Chondrocyte (in vitro differentiated cells): ENCODE data around the gene ZXDB. TPM values are rescaled to one million over a fixed set of nuclear protein-coding genes. Genes with fewer than 3 reads are reported as not detected.
"Not testable (repeated sequence)": the region's sequence is repeated elsewhere in the genome, so short reads cannot be mapped to it uniquely, and the experiment has no call there.

ENCODE experiments used
- DNase-seq: peaks from one replicate; pipeline ENCODE4 v3.0.0; 2021; ENCODE audit warnings: mixed read lengths, low spot score
- H3K27ac Mint-ChIP-seq: one replicate; pipeline ENCODE4 v1.8.0; 2021; ENCODE audit warnings: mild to moderate bottlenecking, moderate library complexity, mixed read lengths; ENCODE audit not compliant: unreplicated experiment
- H3K27me3 Mint-ChIP-seq: 2 replicates; pipeline ENCODE4 v1.8.0; 2021; ENCODE audit warnings: low read depth, mixed read lengths
- H3K36me3 Mint-ChIP-seq: 2 replicates; pipeline ENCODE4 v1.8.0; 2021; ENCODE audit warnings: low read depth, mixed read lengths
- H3K4me1 Mint-ChIP-seq: 2 replicates; pipeline ENCODE4 v1.8.0; 2021; ENCODE audit warnings: low read depth, mild to moderate bottlenecking, mixed read lengths
- H3K4me3 Mint-ChIP-seq: one replicate; pipeline ENCODE4 v1.8.0; 2021; ENCODE audit warnings: mild to moderate bottlenecking, moderate library complexity, mixed read lengths; ENCODE audit not compliant: unreplicated experiment
- H3K9me3 Mint-ChIP-seq: 2 replicates; pipeline ENCODE4 v1.8.0; 2021; ENCODE audit warnings: low read depth, mixed read lengths
- CTCF ChIP-seq: fragments of 200-600 bp; sonication (generic); IDR thresholded peaks from 2 replicates; pipeline ENCODE4 v1.5.0; 2021; ENCODE audit warnings: antibody characterized with exemption, mild to moderate bottlenecking, moderate library complexity
- total RNA-seq: library from RNA; stranded (reverse); gene quantifications from 3 replicates; pipeline ENCODE4 v1.2.1, GENCODE V29; 2021

The ZXDB gene
- total RNA-seq, 1 donor from 2014 or later = 9.3 TPM

- peaks cover 5% of the 10 kb centered on the region for H3K9me3 Mint-ChIP-seq
- DNase-seq = no peak
- H3K36me3 Mint-ChIP-seq = no peaks in the 10 kb centered on the region
- no peak for TF ChIP-seq CTCF
- no peak overlapping the region for H3K27ac Mint-ChIP-seq
- H3K4me3 Mint-ChIP-seq = no peak overlapping the region
- peaks cover 8% of the 10 kb centered on the region for H3K4me1 Mint-ChIP-seq
- H3K27me3 Mint-ChIP-seq = no peaks in the 10 kb centered on the region
These were observed 5.5 kb upstream of the ZXDB start for GRCh38 chrX:57586360-57586759.

- Mint-ChIP-seq H3K4me1 (peaks cover 8% of the 10 kb centered on the region), H3K27me3 (no peaks in the 10 kb centered on the region), H3K9me3 (peaks cover 5% of the 10 kb centered on the region), H3K4me3 (no peak overlapping the region), H3K36me3 (no peaks in the 10 kb centered on the region), H3K27ac (no peak overlapping the region)
- no peak for DNase-seq
- no peak for TF ChIP-seq CTCF
These were observed 4.7 kb upstream of the ZXDB start for GRCh38 chrX:57587062-57587461.

- Mint-ChIP-seq H3K27me3 (no peaks in the 10 kb centered on the region), H3K27ac (no peak overlapping the region), H3K4me3 (no peak overlapping the region), H3K36me3 (no peaks in the 10 kb centered on the region), H3K4me1 (peaks cover 8% of the 10 kb centered on the region), H3K9me3 (peaks cover 5% of the 10 kb centered on the region)
- DNase-seq = no peak
- TF ChIP-seq CTCF = no peak
These were observed 4.2 kb upstream of the ZXDB start for GRCh38 chrX:57587607-57588006.

- H3K36me3 Mint-ChIP-seq, H3K27me3 Mint-ChIP-seq: not testable (repeated sequence)
- Mint-ChIP-seq H3K9me3 (peaks cover 11% of the 10 kb centered on the region), H3K27ac (peak overlapping the region; percentile 63), H3K4me1 (peaks cover 38% of the 10 kb centered on the region), H3K4me3 (peak overlapping the region; percentile 62)
- TF ChIP-seq CTCF = peak; percentile 5
- DNase-seq = peak; percentile 93
These were observed 516 bp downstream of the ZXDB start for GRCh38 chrX:57592160-57592893.

GRCh38 chrX:57592894-57593215, 1.0 kb downstream of the ZXDB start:
- DNase-seq, H3K27me3 Mint-ChIP-seq, H3K36me3 Mint-ChIP-seq: not testable (repeated sequence)
- Mint-ChIP-seq H3K4me1 (peaks cover 42% of the 10 kb centered on the region), H3K4me3 (peak overlapping the region; percentile 62), H3K9me3 (peaks cover 11% of the 10 kb centered on the region), H3K27ac (peak overlapping the region; percentile 51)
- peak; percentile 23 for TF ChIP-seq CTCF
